Uterus (tissue), 2 donors: Measurements from ENCODE around the gene PFKL.

Experiments used
- POLR2A ChIP-seq, 2 donors: fragments of 450-650 bp; IDR thresholded peaks; one replicate each; pipeline ENCODE4 v1.6.1; 2016; ENCODE audit warnings: antibody characterized with exemption in 2 of 2, mild to moderate bottlenecking in 1 of 2, moderate library complexity in 1 of 2
- TF ChIP-seq, protein P1 (sequence below), 4 experiments: fragments of 200-600 bp in 2 of 4; fragments of 450-650 bp in 2 of 4; sonication (generic) in 2 of 4; IDR thresholded peaks; one replicate each; pipeline ENCODE4 v1.5.1; 2016 to 2019; ENCODE audit warnings: antibody characterized with exemption in 4 of 4, mild to moderate bottlenecking in 2 of 4, moderate library complexity in 1 of 4

DNA sequence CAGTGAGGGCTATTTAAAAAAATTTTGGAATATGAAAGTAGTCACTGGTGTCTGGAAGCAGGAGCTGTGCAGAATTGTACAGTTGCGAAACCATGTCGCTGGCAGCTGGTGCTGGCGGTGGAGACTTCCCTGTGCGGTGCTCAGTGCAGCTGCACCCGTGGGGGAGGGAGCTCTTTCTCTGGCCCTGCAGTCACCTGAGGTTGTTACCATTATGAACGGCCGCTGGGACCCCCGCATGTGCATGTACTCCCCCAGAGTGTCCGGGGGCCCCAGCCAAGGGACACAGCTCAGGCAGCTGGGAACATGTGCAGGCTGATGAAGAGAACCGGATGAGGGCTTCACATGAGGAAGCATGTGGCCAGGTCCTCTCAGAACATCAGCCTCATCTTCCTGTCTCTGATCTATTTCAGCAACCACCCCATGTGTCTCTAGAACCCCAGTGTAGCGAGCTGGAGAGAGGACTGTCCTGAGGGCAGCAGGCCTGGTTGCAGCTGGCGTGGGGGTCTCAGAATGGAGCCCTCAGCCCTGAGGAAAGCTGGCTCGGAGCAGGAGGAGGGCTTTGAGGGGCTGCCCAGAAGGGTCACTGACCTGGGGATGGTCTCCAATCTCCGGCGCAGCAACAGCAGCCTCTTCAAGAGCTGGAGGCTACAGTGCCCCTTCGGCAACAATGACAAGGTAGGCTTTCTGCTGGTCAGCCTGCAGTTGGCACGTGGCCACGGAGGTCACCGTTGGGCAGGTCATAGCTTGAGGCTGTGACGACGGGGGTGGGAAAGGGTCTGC lies 53.5 kb downstream of the PFKL start, which contains the start of gene TRPM2:
- TF ChIP-seq POLR2A (IDR thresholded peaks at IDR 0.05), result no peak
- TF ChIP-seq, protein P1, sequence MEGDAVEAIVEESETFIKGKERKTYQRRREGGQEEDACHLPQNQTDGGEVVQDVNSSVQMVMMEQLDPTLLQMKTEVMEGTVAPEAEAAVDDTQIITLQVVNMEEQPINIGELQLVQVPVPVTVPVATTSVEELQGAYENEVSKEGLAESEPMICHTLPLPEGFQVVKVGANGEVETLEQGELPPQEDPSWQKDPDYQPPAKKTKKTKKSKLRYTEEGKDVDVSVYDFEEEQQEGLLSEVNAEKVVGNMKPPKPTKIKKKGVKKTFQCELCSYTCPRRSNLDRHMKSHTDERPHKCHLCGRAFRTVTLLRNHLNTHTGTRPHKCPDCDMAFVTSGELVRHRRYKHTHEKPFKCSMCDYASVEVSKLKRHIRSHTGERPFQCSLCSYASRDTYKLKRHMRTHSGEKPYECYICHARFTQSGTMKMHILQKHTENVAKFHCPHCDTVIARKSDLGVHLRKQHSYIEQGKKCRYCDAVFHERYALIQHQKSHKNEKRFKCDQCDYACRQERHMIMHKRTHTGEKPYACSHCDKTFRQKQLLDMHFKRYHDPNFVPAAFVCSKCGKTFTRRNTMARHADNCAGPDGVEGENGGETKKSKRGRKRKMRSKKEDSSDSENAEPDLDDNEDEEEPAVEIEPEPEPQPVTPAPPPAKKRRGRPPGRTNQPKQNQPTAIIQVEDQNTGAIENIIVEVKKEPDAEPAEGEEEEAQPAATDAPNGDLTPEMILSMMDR (IDR thresholded peaks at IDR 0.05), result no peak
